Aorta (tissue), 5 donors: Measurements from ENCODE around the gene AZU1. TPM values are rescaled to one million over a fixed set of nuclear protein-coding genes. Genes with fewer than 3 reads are reported as not detected.
"Not testable (repeated sequence)": the region's sequence is repeated elsewhere in the genome, so short reads cannot be mapped to it uniquely, and the experiment has no call there.

Experiments used
- ATAC-seq: fragments of 200-7000 bp; cut with Tn5 transposase; one replicate; pipeline ENCODE4 v1.9.1; 2022; ENCODE audit warnings: moderate library complexity; ENCODE audit not compliant: low FRiP score
- DNase-seq, 2 donors: peaks; one replicate each; pipeline ENCODE4 v3.0.0-alpha.2; 2020
- H3K27ac ChIP-seq, 2 donors: one replicate each; pipeline ENCODE4 v1.5.1; 2013; ENCODE audit warnings: low read length in 2 of 2, mild to moderate bottlenecking in 2 of 2, moderate library complexity in 2 of 2, control low read depth in 1 of 2, inconsistent platforms in 1 of 2, low read depth in 1 of 2
- H3K27me3 ChIP-seq, 2 donors: one replicate each; pipeline ENCODE4 v1.6.1; 2013; ENCODE audit warnings: control low read depth in 1 of 2, low read length in 1 of 2, mild to moderate bottlenecking in 1 of 2, moderate library complexity in 1 of 2; ENCODE audit not compliant: insufficient read depth in 2 of 2, control insufficient read depth in 1 of 2
- H3K36me3 ChIP-seq, 2 donors: one replicate each; pipeline ENCODE4 v1.6.1; 2013; ENCODE audit warnings: control low read depth in 1 of 2, low read length in 1 of 2, mild to moderate bottlenecking in 1 of 2; ENCODE audit not compliant: insufficient read depth in 2 of 2, control insufficient read depth in 1 of 2
- H3K4me1 ChIP-seq, 2 donors: one replicate each; pipeline ENCODE4 v1.6.1; 2013; ENCODE audit warnings: low read length in 2 of 2, control low read depth in 1 of 2, mild to moderate bottlenecking in 1 of 2, moderate library complexity in 1 of 2; ENCODE audit not compliant: insufficient read depth in 2 of 2, control insufficient read depth in 1 of 2
- H3K4me3 ChIP-seq, 2 donors: one replicate each; pipeline ENCODE4 v1.5.1; 2013; ENCODE audit warnings: low read length in 2 of 2, control low read depth in 1 of 2, mild to moderate bottlenecking in 1 of 2
- H3K9me3 ChIP-seq: one replicate; pipeline ENCODE4 v1.6.1; 2013; ENCODE audit warnings: mild to moderate bottlenecking, low read length; ENCODE audit not compliant: control insufficient read depth
- WGBS, 2 donors: extraction: QIAGEN DNeasy Blood & Tissue Kit; methylation state at CpG; one replicate each; pipeline ENCODE4 v1.1.7; 2013; 5-methylcytosine and 5-hydroxymethylcytosine counted together
- intact Hi-C, 2 donors: fragments of 100-400 bp; cut with DNase I; formaldehyde crosslinking; loops; one replicate each; pipeline versions ENCODE4 v1.14.2 to v1.15.0; 2022
- microRNA-seq, 2 donors: library from miRNA; unstranded; fragments of <30 nt; microRNA quantifications; one replicate each; pipeline ENCODE4 v1.2.0, GENCODE V29; 2020
- polyA plus RNA-seq, 2 donors: library from polyadenylated mRNA; stranded (reverse); fragments of 200-250 nt; gene quantifications; one replicate each; pipeline ENCODE4 v1.2.3, GENCODE V29; 2013
- total RNA-seq, 2 donors: library from RNA; stranded (reverse); fragmentation: NEBNext Ultra II Directional; extraction: Animal tissue kit (Norgen Biotek cat#: 25700); gene quantifications; one replicate each; pipeline ENCODE4 v1.2.1, GENCODE V29; 2021
- donor health status: healthy with polysubstance abuse.
- donor health status: Bipolar disorder and iron deficiency.
- donor health status: DM: no; HTN: no; CAD: no.
- donor health status: DM: no; HTN: no; CAD: no.
- donor health status: DM: yes; HTN: yes; CAD: no.

Gene AZU1
- total and polyA plus RNA-seq, 4 donors = 0.49 to 0.72 TPM; not detected in 2

DNA sequence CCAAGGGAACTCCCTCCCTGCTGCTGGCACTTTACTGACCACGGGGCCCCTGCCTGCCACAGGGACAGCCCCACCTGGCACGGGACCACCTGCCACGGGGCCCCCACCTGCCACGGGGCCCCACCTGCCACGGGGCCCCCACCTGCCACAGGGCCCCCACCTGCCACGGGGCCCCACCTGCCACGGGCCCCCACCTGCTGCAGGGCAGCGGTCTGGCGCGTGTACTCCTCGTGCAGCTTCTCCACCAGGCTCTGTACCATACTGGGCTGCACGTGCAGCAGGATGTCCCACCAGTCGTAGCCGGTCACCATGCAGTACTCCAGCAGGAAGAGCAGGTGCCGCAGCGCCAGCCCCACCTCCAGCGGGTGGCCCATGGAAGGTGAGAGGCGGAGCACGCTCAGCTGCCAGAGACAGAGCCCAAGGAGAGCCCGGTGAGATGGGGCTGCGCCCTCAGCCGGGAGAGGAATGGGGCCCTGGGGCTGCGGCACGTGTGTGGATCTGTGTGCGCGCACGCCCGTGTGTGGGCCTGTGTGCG, 49.2 kb downstream of the AZU1 start:
- Histone ChIP-seq H3K27ac (no peak overlapping the region), H3K4me1 (no peaks in the 10 kb centered on the region), H3K36me3 (peaks cover 0 to 1% of the 10 kb centered on the region in 2 donors), H3K4me3 (no peak overlapping the region), H3K9me3 (no peaks in the 10 kb centered on the region), H3K27me3 (no peaks in the 10 kb centered on the region)
- no peak for DNase-seq
- intact Hi-C loops = no loop called here
- 92 to 94% methylated on average over 29 of the region's 29 CpGs for WGBS, 2 donors
- ATAC-seq = no peak

DNA sequence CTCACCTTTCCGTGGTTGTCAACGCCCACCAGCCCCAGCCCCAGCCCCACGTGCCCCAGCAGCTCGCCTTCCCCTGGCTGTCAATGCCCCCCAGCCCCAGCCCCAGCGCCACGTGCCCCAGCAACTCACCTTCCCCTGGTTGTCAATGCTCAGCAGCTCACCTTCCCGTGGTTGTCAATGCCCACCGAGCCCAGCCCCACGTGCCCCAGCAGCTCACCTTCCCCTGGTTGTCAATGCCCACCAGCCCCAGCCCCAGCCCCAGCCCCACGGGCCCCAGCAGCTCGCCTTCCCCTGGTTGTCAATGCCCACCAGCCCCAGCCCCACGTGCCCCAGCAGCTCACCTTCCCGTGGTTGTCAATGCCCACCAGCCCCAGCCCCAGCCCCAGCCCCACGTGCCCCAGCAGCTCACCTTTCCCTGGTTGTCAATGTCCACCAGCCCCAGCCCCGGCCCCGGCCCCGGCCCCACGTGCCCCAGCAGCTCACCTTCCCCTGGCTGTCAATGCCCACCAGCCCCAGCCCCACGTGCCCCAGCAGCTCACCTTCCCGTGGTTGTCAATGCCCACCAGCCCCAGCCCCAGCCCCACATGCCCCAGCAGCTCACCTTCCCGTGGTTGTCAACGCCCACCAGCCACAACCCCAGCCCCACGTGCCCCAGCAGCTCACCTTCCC, 50.5 kb downstream of the AZU1 start:
- WGBS, 2 donors = 84 to 89% methylated on average over 14 to 23 of the region's 23 CpGs
- H3K9me3 ChIP-seq, H3K27ac ChIP-seq, H3K36me3 ChIP-seq, DNase-seq, intact Hi-C loops, ATAC-seq, H3K4me3 ChIP-seq, H3K4me1 ChIP-seq, H3K27me3 ChIP-seq: not testable (repeated sequence)

DNA sequence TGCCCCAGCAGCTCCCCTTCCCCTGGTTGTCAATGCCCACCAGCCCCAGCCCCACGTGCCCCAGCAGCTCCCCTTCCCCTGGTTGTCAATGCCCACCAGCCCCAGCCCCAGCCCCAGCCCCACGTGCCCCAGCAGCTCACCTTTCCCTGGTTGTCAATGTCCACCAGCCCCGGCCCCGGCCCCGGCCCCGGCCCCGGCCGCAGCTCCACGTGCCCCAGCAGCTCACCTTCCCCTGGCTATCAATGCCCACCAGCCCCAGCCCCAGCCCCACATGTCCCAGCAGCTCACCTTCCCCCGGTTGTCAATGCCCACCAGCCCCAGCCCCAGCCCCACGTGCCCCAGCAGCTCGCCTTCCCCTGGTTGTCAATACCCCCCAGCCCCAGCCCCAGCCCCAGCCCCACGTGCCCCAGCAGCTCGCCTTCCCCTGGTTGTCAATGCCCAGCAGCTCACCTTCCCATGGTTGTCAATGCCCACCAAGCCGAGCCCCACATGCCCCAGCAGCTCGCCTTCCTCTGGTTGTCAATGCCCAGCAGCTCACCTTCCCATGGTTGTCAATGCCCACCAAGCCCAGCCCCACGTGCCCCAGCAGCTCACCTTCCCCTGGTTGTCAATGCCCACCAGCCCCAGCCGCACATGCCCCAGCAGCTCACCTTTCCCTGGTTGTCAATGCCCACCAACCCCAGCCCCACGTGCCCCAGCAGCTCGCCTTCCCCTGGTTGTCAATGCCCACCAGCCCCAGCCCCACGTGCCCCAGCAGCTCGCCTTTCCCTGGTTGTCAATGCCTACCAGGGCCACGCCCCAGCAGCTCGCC, 51.3 kb downstream of the AZU1 start:
- DNase-seq, H3K27me3 ChIP-seq, H3K4me3 ChIP-seq, H3K4me1 ChIP-seq, H3K27ac ChIP-seq, H3K36me3 ChIP-seq, intact Hi-C loops, ATAC-seq, H3K9me3 ChIP-seq: not testable (repeated sequence)
- WGBS, 2 donors = 86 to 89% methylated on average over 20 to 24 of the region's 24 CpGs

DNA sequence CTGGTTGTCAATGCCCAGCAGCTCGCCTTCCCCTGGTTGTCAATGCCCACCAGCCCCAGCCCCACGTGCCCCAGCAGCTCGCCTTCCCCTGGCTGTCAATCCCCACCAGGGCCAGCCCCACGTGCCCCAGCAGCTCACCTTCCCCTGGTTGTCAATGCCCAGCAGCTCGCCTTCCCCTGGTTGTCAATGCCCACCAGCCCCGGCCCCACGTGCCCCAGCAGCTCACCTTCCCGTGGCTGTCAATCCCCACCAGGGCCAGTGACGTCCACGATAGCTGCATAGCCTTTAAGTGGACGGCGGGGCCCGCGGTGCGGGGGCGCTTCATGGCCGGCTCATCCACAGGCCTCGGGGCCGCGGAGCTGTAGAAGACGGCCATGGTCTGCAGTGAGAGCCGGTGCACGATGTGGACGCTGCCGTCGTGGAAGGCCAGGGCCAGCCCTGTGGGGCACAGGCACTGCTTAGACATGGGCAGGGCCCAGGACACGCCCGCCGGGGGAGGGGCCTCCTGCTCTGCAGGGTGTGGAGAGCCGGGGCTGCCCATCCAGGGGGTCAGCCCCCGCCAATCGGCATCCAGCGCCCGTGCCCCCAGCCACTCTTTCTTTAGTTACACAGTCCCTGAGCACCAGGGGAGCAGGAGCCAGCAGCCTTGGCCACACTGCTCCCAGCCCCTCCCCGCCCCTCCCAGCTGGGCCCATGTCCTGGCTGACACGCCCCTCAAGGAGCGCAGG, 52.2 kb downstream of the AZU1 start:
- ATAC-seq = no peak
- 87 to 88% methylated on average over 34 to 37 of the region's 37 CpGs for WGBS, 2 donors
- Histone ChIP-seq H3K27me3 (no peaks in the 10 kb centered on the region), H3K4me1 (no peaks in the 10 kb centered on the region), H3K9me3 (no peaks in the 10 kb centered on the region), H3K36me3 (peaks cover 0 to 1% of the 10 kb centered on the region in 2 donors), H3K27ac (no peak overlapping the region), H3K4me3 (no peak overlapping the region)
- no peak for DNase-seq
- intact Hi-C loops = no loop called here

Small RNA genes lying within 50 kb of the gene (microRNA-seq; reads per million reads assigned to microRNA genes)
- gene MIR3187 = 0.99 to 2.4 reads per million in 2 donors
- gene MIR4745 = 0 to 3.6 reads per million in 2 donors

Other genes with a start within 250 kb of the AZU1 start
- gene HCN2, start 238.0 kb upstream of the AZU1 start, total RNA-seq = under 1 TPM; 0.19 to 0.30 TPM
- gene HCN2, start 238.0 kb upstream of the AZU1 start, polyA plus RNA-seq = under 1 TPM; 0.08 to 0.13 TPM
- 10 to 100 TPM; 19.9 to 33.3 TPM for gene POLRMT, start 194.3 kb upstream of the AZU1 start, total RNA-seq
- 10 to 100 TPM; 10.1 to 76.6 TPM for gene POLRMT, start 194.3 kb upstream of the AZU1 start, polyA plus RNA-seq
- under 1 TPM; 0.36 to 0.45 TPM for gene FGF22, start 188.0 kb upstream of the AZU1 start, total RNA-seq
- 1 to 10 TPM in 1 of 2 donors, under 1 TPM in 1; 0.63 to 4.8 TPM for gene FGF22, start 188.0 kb upstream of the AZU1 start, polyA plus RNA-seq
- gene RNF126, start 164.6 kb upstream of the AZU1 start, total RNA-seq = 10 to 100 TPM; 26.7 to 26.9 TPM
- gene RNF126, start 164.6 kb upstream of the AZU1 start, polyA plus RNA-seq = 10 to 100 TPM; 18.3 to 38.5 TPM
- gene FSTL3, start 151.4 kb upstream of the AZU1 start, total RNA-seq = 100 to 1,000 TPM; 116 to 134 TPM
- gene FSTL3, start 151.4 kb upstream of the AZU1 start, polyA plus RNA-seq = 10 to 100 TPM; 40.6 to 80.1 TPM
- not detected for gene PRSS57, start 132.4 kb upstream of the AZU1 start, total RNA-seq
- not detected for gene PRSS57, start 132.4 kb upstream of the AZU1 start, polyA plus RNA-seq
- gene PALM, start 118.9 kb upstream of the AZU1 start, total RNA-seq = 10 to 100 TPM; 27.5 to 75.1 TPM
- 1 to 10 TPM in 1 of 2 donors, under 1 TPM in 1; 0.59 to 2.5 TPM for gene PALM, start 118.9 kb upstream of the AZU1 start, polyA plus RNA-seq
- under 1 TPM in 1 of 2 donors, not detected in 1; 0.12 TPM for gene MISP, start 76.7 kb upstream of the AZU1 start, total RNA-seq
- 10 to 100 TPM in 1 of 2 donors, 1 to 10 TPM in 1; 1.0 to 53.3 TPM for gene MISP, start 76.7 kb upstream of the AZU1 start, polyA plus RNA-seq
- gene PTBP1, start 30.4 kb upstream of the AZU1 start, total RNA-seq = 100 to 1,000 TPM; 192 to 218 TPM
- 10 to 100 TPM; 46.7 to 90.4 TPM for gene PTBP1, start 30.4 kb upstream of the AZU1 start, polyA plus RNA-seq
- gene PLPPR3, start 5.9 kb upstream of the AZU1 start, total RNA-seq = not detected
- gene PLPPR3, start 5.9 kb upstream of the AZU1 start, polyA plus RNA-seq = not detected
- gene PRTN3, start 13.2 kb downstream of the AZU1 start, total RNA-seq = not detected
- not detected for gene PRTN3, start 13.2 kb downstream of the AZU1 start, polyA plus RNA-seq
- 1 to 10 TPM in 1 of 2 donors, not detected in 1; 2.0 TPM for gene ELANE, start 24.5 kb downstream of the AZU1 start, total RNA-seq
- gene ELANE, start 24.5 kb downstream of the AZU1 start, polyA plus RNA-seq = not detected
- gene CFD, start 31.8 kb downstream of the AZU1 start, total RNA-seq = 100 to 1,000 TPM; 104 to 354 TPM
- 10 to 100 TPM in 1 of 2 donors, 1 to 10 TPM in 1; 3.3 to 23.9 TPM for gene CFD, start 31.8 kb downstream of the AZU1 start, polyA plus RNA-seq
- gene MED16, start 65.3 kb downstream of the AZU1 start, total RNA-seq = 10 to 100 TPM; 31.5 to 36.5 TPM
- gene MED16, start 65.3 kb downstream of the AZU1 start, polyA plus RNA-seq = 100 to 1,000 TPM in 1 of 2 donors, 10 to 100 TPM in 1; 22.9 to 165 TPM
- gene RNU6-9, start 65.6 kb downstream of the AZU1 start, total RNA-seq = not detected
- gene RNU6-9, start 65.6 kb downstream of the AZU1 start, polyA plus RNA-seq = not detected
- 10 to 100 TPM; 41.6 to 43.8 TPM for gene R3HDM4, start 85.4 kb downstream of the AZU1 start, total RNA-seq
- gene R3HDM4, start 85.4 kb downstream of the AZU1 start, polyA plus RNA-seq = 10 to 100 TPM; 19.7 to 36.2 TPM
- gene KISS1R, start 89.5 kb downstream of the AZU1 start, total RNA-seq = not detected
- not detected for gene KISS1R, start 89.5 kb downstream of the AZU1 start, polyA plus RNA-seq
- 10 to 100 TPM in 1 of 2 donors, 1 to 10 TPM in 1; 9.3 to 13.8 TPM for gene ARID3A, start 98.2 kb downstream of the AZU1 start, total RNA-seq
- gene ARID3A, start 98.2 kb downstream of the AZU1 start, polyA plus RNA-seq = 1 to 10 TPM in 1 of 2 donors, under 1 TPM in 1; 0.97 to 1.3 TPM
- gene WDR18, start 156.5 kb downstream of the AZU1 start, total RNA-seq = 10 to 100 TPM; 15.5 to 16.1 TPM
- 10 to 100 TPM; 20.9 to 68.8 TPM for gene WDR18, start 156.5 kb downstream of the AZU1 start, polyA plus RNA-seq
- 1 to 10 TPM in 1 of 2 donors, under 1 TPM in 1; 0.10 to 1.3 TPM for gene GRIN3B, start 172.6 kb downstream of the AZU1 start, total RNA-seq
- not detected for gene GRIN3B, start 172.6 kb downstream of the AZU1 start, polyA plus RNA-seq
- 100 to 1,000 TPM; 118 to 142 TPM for gene TMEM259, start 193.3 kb downstream of the AZU1 start, total RNA-seq
- gene TMEM259, start 193.3 kb downstream of the AZU1 start, polyA plus RNA-seq = 100 to 1,000 TPM in 1 of 2 donors, 10 to 100 TPM in 1; 50.1 to 434 TPM
- gene RNU6-2, start 193.7 kb downstream of the AZU1 start, total RNA-seq = not detected
- not detected for gene RNU6-2, start 193.7 kb downstream of the AZU1 start, polyA plus RNA-seq
- 100 to 1,000 TPM; 142 to 185 TPM for gene CNN2, start 198.8 kb downstream of the AZU1 start, total RNA-seq
- gene CNN2, start 198.8 kb downstream of the AZU1 start, polyA plus RNA-seq = 100 to 1,000 TPM in 1 of 2 donors, 10 to 100 TPM in 1; 53.2 to 141 TPM
- 10 to 100 TPM in 1 of 2 donors, 1 to 10 TPM in 1; 9.5 to 20.6 TPM for gene ABCA7, start 212.3 kb downstream of the AZU1 start, total RNA-seq
- 1 to 10 TPM; 1.9 to 7.6 TPM for gene ABCA7, start 212.3 kb downstream of the AZU1 start, polyA plus RNA-seq
- 10 to 100 TPM; 15.3 to 38.6 TPM for gene ARHGAP45, start 239.3 kb downstream of the AZU1 start, total RNA-seq
- 10 to 100 TPM in 1 of 2 donors, 1 to 10 TPM in 1; 7.4 to 21.8 TPM for gene ARHGAP45, start 239.3 kb downstream of the AZU1 start, polyA plus RNA-seq